Caco-2 (cell line): ENCODE data around the gene MED12L. TPM values are rescaled to one million over a fixed set of nuclear protein-coding genes. Genes with fewer than 3 reads are reported as not detected.

Source experiments
- BruUV-seq: library from RNA; stranded (reverse); fragments of 400-500 nt; replicated peaks from 2 replicates; lab custom pipeline; 2021; lab: Mats Ljungman, UMichigan
- CTCF ChIA-PET: fragments of 300-600 bp; sonication (Branson Sonifier 250); formaldehyde crosslinking; loops from one replicate; lab custom pipeline; 2022; ENCODE audit warnings: antibody characterized with exemption; lab: Charles Lee
- POLR2A ChIA-PET: fragments of 300-600 bp; sonication (Branson Sonifier 250); formaldehyde crosslinking; loops from one replicate; lab custom pipeline; 2022; ENCODE audit warnings: antibody characterized with exemption; lab: Charles Lee
- DNase-seq, 2 experiments: peaks; one replicate each; pipeline versions ENCODE4 v3.0.0 to v3.0.0-alpha.2; 2020 to 2022
- H3K27me3 ChIP-seq: replicated peaks from 2 replicates; pipeline ENCODE4 v1.6.0; 2011; ENCODE audit warnings: low read length; ENCODE audit not compliant: control insufficient read depth, insufficient read depth
- H3K36me3 ChIP-seq: 2 replicates; pipeline ENCODE4 v1.5.1; 2011; ENCODE audit warnings: low read length; ENCODE audit not compliant: control insufficient read depth, insufficient read depth
- H3K4me1 ChIP-seq: fragments of 250-450 bp; sonication (Bioruptor Pico); 2 replicates; pipeline ENCODE4 v1.5.1; 2020; ENCODE audit warnings: mild to moderate bottlenecking
- H3K4me3 ChIP-seq: 2 replicates; pipeline ENCODE4 v1.5.1; 2011; ENCODE audit warnings: low read depth, mild to moderate bottlenecking, control low read depth, low read length
- H3K9me3 ChIP-seq: fragments of 250-450 bp; sonication (Bioruptor Pico); 2 replicates; pipeline ENCODE4 v1.5.1; 2020; ENCODE audit warnings: mild to moderate bottlenecking, moderate library complexity
- H3K27ac Mint-ChIP-seq: one replicate; pipeline ENCODE4 v1.8.0; 2022; ENCODE audit warnings: mixed read lengths; ENCODE audit not compliant: unreplicated experiment
- H3K27me3 Mint-ChIP-seq: one replicate; pipeline ENCODE4 v1.8.0; 2022; ENCODE audit warnings: mixed read lengths; ENCODE audit not compliant: insufficient read depth, unreplicated experiment
- H3K36me3 Mint-ChIP-seq: one replicate; pipeline ENCODE4 v1.8.0; 2022; ENCODE audit warnings: mild to moderate bottlenecking, mixed read lengths; ENCODE audit not compliant: insufficient read depth, unreplicated experiment
- H3K4me1 Mint-ChIP-seq: one replicate; pipeline ENCODE4 v1.8.0; 2022; ENCODE audit warnings: low read depth, mixed read lengths; ENCODE audit not compliant: unreplicated experiment
- H3K4me3 Mint-ChIP-seq: one replicate; pipeline ENCODE4 v1.8.0; 2022; ENCODE audit warnings: mild to moderate bottlenecking, moderate library complexity, mixed read lengths; ENCODE audit not compliant: unreplicated experiment
- H3K9me3 Mint-ChIP-seq: one replicate; pipeline ENCODE4 v1.8.0; 2022; ENCODE audit warnings: mixed read lengths; ENCODE audit not compliant: unreplicated experiment
- intact Hi-C: fragments of 100-400 bp; cut with micrococcal nuclease; formaldehyde crosslinking; loops from one replicate; pipeline ENCODE4 v1.10.0; 2022; ENCODE audit not compliant: unreplicated experiment
- total RNA-seq: library from RNA; stranded (reverse); gene quantifications from 2 replicates; pipeline ENCODE4 v1.2.3, GENCODE V29; 2022
- TF ChIP-seq, protein P1 (sequence below), 2 experiments: fragments of 200-600 bp in 1 of 2; IDR thresholded peaks; 1 replicate in 1 of 2; 2 replicates in 1 of 2; pipeline versions ENCODE4 v1.5.1 to v1.8.0; 2011 to 2022; ENCODE audit warnings: antibody characterized with exemption in 1 of 2, control low read depth in 1 of 2, inconsistent platforms in 1 of 2, low read depth in 1 of 2, low read length in 1 of 2, mild to moderate bottlenecking in 1 of 2, moderate library complexity in 1 of 2; ENCODE audit not compliant: insufficient read depth in 1 of 2, severe bottlenecking in 1 of 2, unreplicated experiment in 1 of 2

MED12L gene
- total RNA-seq, 1 experiment from 2014 or later: 21.5 TPM

DNA sequence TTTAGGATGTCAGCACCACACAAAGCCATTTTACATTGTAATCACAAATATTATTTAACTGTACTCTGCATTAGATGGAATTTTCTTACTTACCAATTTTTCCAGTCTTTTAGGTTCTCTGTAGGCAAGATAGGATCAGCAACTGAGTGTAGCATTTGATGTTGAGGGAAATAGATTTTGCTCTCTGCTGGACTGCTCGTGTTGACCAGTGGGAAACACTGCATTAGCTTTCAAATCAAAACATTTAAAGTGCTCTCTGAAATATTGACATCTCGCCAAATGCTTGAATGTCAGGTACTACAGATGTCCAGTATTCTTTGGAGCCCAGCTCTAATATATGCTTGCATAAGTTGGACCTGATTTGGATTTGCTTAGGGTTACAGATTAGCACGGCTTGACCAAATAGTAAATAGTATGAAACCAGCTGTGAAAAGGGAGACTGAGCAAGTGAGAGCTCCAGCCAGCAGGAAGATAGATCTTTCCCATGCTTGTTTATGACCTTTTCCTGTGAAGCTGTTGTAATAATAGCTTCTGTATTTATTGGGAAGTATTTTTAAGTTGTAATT, 163.4 kb downstream of the MED12L start:
- Mint-ChIP-seq H3K27ac (no peak overlapping the region), H3K4me3 (no peak overlapping the region), H3K9me3 (no peaks in the 10 kb centered on the region), H3K4me1 (no peaks in the 10 kb centered on the region), H3K36me3 (no peaks in the 10 kb centered on the region), H3K27me3 (no peaks in the 10 kb centered on the region)
- DNase-seq: no peak
- Histone ChIP-seq H3K27me3 (no peaks in the 10 kb centered on the region), H3K36me3 (no peaks in the 10 kb centered on the region), H3K4me3 (no peak overlapping the region), H3K4me1 (no peaks in the 10 kb centered on the region), H3K9me3 (no peaks in the 10 kb centered on the region)
- ChIA-PET CTCF (no interaction called here), POLR2A (no interaction called here)
- intact Hi-C loops: no loop called here
- BruUV-seq: no TSS peak
- TF ChIP-seq, protein P1, sequence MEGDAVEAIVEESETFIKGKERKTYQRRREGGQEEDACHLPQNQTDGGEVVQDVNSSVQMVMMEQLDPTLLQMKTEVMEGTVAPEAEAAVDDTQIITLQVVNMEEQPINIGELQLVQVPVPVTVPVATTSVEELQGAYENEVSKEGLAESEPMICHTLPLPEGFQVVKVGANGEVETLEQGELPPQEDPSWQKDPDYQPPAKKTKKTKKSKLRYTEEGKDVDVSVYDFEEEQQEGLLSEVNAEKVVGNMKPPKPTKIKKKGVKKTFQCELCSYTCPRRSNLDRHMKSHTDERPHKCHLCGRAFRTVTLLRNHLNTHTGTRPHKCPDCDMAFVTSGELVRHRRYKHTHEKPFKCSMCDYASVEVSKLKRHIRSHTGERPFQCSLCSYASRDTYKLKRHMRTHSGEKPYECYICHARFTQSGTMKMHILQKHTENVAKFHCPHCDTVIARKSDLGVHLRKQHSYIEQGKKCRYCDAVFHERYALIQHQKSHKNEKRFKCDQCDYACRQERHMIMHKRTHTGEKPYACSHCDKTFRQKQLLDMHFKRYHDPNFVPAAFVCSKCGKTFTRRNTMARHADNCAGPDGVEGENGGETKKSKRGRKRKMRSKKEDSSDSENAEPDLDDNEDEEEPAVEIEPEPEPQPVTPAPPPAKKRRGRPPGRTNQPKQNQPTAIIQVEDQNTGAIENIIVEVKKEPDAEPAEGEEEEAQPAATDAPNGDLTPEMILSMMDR (IDR thresholded peaks at IDR 0.05; ENCODE audit: insufficient read depth in 1 of 2, low read depth in 1 of 2, low read length in 1 of 2, severe bottlenecking in 1 of 2, unreplicated experiment in 1 of 2): no peak

DNA sequence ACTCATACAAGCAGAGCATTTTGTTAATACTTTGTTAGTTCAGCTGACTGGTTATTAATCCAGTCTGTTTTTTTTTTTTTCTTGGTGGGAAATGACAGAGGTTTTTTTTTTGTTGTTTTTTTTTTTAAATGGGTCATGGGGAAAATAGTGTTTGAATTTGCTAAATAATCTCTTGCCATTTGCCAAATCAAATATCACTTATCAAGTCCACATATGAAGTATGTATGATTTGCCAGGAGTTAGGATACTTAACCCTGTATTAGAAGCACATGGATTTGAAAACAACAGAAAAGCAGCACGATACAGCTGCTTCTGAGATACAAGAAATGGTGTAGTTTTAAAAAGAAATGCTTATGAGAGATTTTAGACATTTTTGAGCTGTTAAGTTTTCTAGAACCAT, 171.3 kb downstream of the MED12L start:
- POLR2A ChIA-PET: no interaction called here
- Mint-ChIP-seq H3K36me3 (no peaks in the 10 kb centered on the region), H3K27ac (no peak overlapping the region), H3K4me1 (no peaks in the 10 kb centered on the region), H3K4me3 (no peak overlapping the region), H3K27me3 (no peaks in the 10 kb centered on the region), H3K9me3 (no peaks in the 10 kb centered on the region)
- intact Hi-C loops: no loop called here
- CTCF ChIA-PET: no interaction called here
- H3K4me3 ChIP-seq: no peak overlapping the region
- BruUV-seq: no TSS peak
- DNase-seq: no peak
- H3K27me3 ChIP-seq: no peaks in the 10 kb centered on the region
- H3K9me3 ChIP-seq: no peaks in the 10 kb centered on the region
- no peaks in the 10 kb centered on the region for H3K36me3 ChIP-seq
- TF ChIP-seq, protein P1 (IDR thresholded peaks at IDR 0.05; ENCODE audit: insufficient read depth in 1 of 2, low read depth in 1 of 2, low read length in 1 of 2, severe bottlenecking in 1 of 2, unreplicated experiment in 1 of 2): no peak
- no peaks in the 10 kb centered on the region for H3K4me1 ChIP-seq

GRCh38 chr3:151259664-151260063, 174.2 kb downstream of the MED12L start:
- no peak overlapping the region for H3K4me3 Mint-ChIP-seq
- H3K27me3 ChIP-seq: no peaks in the 10 kb centered on the region
- DNase-seq: no peak

More at GRCh38 chr3:151259664-151260063, 174.2 kb downstream of the MED12L start:
- Histone ChIP-seq H3K9me3 (no peaks in the 10 kb centered on the region), H3K36me3 (no peaks in the 10 kb centered on the region), H3K4me1 (no peaks in the 10 kb centered on the region), H3K4me3 (no peak overlapping the region)
- Mint-ChIP-seq H3K9me3 (no peaks in the 10 kb centered on the region), H3K4me1 (no peaks in the 10 kb centered on the region), H3K36me3 (no peaks in the 10 kb centered on the region), H3K27me3 (no peaks in the 10 kb centered on the region), H3K27ac (no peak overlapping the region)
- intact Hi-C loops: no loop called here
- ChIA-PET POLR2A (no interaction called here), CTCF (no interaction called here)
- no TSS peak for BruUV-seq
- TF ChIP-seq, protein P1 (IDR thresholded peaks at IDR 0.05; ENCODE audit: insufficient read depth in 1 of 2, low read depth in 1 of 2, low read length in 1 of 2, severe bottlenecking in 1 of 2, unreplicated experiment in 1 of 2): no peak
